AG10803 (cell line): ENCODE data around the gene PDE6A.

Source experiments
- DNase-seq: peaks from one replicate; pipeline ENCODE4 v3.0.0; 2010; ENCODE audit warnings: low read depth
- H3K4me3 ChIP-seq: 2 replicates; pipeline ENCODE4 v1.5.1; 2011; ENCODE audit warnings: mild to moderate bottlenecking, low read length, control low read depth
- CTCF ChIP-seq: conservative IDR thresholded peaks from 2 replicates; pipeline ENCODE4 v1.5.1; 2011; ENCODE audit warnings: mild to moderate bottlenecking, low read length, control low read depth, inconsistent platforms

Gene PDE6A

GRCh38 chr5:149903404-149903803 is 41.2 kb downstream of the PDE6A start:
- DNase-seq, result no peak
- H3K4me3 ChIP-seq, result no peak overlapping the region
- TF ChIP-seq CTCF, result no peak

GRCh38 chr5:149902177-149902576 is 42.4 kb downstream of the PDE6A start:
- H3K4me3 ChIP-seq, result no peak overlapping the region
- DNase-seq, result no peak
- peak; percentile 17; the same call in 1 of the 2 replicates for TF ChIP-seq CTCF

GRCh38 chr5:149901511-149901910 is 43.1 kb downstream of the PDE6A start:
- TF ChIP-seq CTCF, result no peak
- no peak overlapping the region for H3K4me3 ChIP-seq
- no peak for DNase-seq

GRCh38 chr5:149900390-149900789 is 44.2 kb downstream of the PDE6A start:
- DNase-seq, result no peak
- no peak for TF ChIP-seq CTCF
- no peak overlapping the region for H3K4me3 ChIP-seq

GRCh38 chr5:149898811-149899210 is 45.8 kb downstream of the PDE6A start:
- H3K4me3 ChIP-seq, result no peak overlapping the region
- no peak for DNase-seq
- TF ChIP-seq CTCF, result no peak

- no peak for DNase-seq
- TF ChIP-seq CTCF, result no peak
- no peak overlapping the region for H3K4me3 ChIP-seq
These were observed 48.9 kb downstream of the PDE6A start for GRCh38 chr5:149895416-149896345.

- TF ChIP-seq CTCF, result no peak
- no peak overlapping the region for H3K4me3 ChIP-seq
These were observed 50.4 kb downstream of the PDE6A start for GRCh38 chr5:149894237-149894636.

More at GRCh38 chr5:149894237-149894636, 50.4 kb downstream of the PDE6A start:
- no peak for DNase-seq
